HuH-7.5 (cell line): ENCODE data around the gene EHD4.

Experiments
- DNase-seq: peaks from one replicate; pipeline ENCODE4 v3.0.0; 2011; ENCODE audit warnings: low spot score

Gene EHD4

DNA sequence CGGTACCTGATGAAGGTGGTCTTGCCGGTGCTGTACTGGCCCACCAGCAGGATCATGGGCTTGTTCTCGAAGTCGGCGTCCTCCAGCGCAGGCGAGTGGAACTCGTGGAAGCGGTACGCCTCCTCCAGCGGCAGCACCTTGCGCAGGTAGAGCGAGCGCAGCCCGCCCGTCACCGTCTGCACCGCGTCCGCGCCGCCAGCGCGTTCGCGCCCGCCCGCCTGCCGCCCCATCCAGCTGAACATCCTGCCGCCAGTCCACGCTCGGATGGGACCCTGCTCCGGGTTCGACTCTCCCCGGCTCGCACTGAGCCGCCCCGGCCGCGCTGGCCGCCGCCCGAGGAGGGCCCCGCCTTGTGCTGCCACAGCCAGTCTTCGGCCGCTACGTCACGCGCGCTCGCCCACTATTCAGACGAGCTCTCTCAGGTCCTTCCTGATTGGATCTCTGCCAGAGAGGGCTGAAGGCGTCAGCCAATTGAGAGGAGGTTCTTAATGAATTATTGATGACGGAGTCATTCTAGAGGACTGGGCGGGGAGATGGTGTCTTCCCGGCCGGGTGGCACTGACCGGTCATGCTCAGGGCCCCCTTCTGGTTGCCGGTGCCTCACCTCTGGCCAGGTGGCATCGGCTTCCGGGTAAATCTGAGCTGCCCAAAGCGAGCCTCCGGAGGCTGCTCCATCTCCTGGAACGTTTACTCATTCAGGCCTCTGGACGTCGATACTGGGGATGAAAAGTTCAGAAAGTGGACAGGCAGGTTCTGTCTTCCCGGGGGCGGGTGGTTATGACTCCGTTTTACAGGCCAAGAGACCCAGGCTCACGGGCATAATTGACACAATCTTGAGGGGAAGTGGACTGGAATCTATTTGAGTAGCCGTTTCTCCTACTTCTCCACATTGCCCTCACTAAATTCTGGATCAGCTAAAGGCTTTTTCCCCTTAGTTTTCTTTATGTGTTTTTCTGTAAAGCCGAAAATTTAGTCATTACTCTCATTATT, at the start of gene EHD4:
Gene EHD4 (minus strand): TSS at position 305 of the 990 bp plus-strand sequence. CDS start 63 bp downstream, at position 242.
- peak; percentile 93 for DNase-seq

DNA sequence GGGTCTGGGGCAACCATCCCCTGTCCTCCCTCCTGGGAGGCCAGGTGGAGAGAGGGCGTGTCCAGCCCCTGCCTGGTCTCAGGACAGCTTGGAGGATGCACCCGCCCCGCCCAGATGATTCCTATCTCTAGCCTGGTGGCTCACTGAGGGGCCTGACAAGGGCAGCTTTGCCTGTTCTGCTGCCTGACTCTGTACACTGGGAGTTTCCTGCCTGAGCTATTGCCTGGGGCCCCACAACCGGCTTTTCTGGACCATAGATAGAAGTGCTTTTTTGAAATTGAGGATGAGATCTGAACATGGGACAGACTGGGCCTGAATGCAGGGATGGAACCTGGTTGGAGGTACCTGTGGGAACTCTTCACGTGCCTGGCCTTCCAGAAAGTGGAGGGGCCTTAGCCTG, 49.2 kb upstream of the EHD4 start:
- no peak for DNase-seq

DNA sequence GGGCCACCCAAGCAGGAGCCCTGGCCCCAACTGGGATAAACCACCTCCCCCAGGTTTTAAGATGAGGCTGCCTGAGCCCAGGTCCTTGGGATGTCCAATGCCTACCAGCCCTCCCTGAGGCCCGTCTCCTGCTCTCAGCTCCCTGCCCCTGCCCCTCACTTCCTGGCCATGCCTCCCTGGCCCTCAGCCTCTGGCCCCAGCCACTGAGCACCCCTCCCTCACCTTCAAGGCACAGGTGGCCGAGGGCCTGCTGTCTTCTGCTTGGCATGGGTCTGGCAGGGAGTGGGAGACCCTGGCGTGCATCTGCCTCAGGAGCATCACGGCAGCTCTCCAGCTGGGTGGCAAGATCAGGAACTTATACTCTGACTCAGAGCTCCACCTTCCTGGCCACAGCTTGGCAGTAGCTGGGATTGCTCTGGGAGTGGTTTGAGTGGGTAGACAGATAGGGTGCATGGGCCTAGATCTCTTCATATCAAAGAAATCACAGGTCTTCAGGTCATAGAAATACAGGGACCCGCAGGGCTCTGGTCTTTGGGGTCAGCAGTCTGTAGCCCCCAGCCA, 48.4 kb upstream of the EHD4 start, which contains the start of gene PLA2G4E:
Gene PLA2G4E (minus strand): TSS at position 330 of the 561 bp plus-strand sequence. CDS start 12 bp downstream, at position 318.
- DNase-seq, result no peak

DNA sequence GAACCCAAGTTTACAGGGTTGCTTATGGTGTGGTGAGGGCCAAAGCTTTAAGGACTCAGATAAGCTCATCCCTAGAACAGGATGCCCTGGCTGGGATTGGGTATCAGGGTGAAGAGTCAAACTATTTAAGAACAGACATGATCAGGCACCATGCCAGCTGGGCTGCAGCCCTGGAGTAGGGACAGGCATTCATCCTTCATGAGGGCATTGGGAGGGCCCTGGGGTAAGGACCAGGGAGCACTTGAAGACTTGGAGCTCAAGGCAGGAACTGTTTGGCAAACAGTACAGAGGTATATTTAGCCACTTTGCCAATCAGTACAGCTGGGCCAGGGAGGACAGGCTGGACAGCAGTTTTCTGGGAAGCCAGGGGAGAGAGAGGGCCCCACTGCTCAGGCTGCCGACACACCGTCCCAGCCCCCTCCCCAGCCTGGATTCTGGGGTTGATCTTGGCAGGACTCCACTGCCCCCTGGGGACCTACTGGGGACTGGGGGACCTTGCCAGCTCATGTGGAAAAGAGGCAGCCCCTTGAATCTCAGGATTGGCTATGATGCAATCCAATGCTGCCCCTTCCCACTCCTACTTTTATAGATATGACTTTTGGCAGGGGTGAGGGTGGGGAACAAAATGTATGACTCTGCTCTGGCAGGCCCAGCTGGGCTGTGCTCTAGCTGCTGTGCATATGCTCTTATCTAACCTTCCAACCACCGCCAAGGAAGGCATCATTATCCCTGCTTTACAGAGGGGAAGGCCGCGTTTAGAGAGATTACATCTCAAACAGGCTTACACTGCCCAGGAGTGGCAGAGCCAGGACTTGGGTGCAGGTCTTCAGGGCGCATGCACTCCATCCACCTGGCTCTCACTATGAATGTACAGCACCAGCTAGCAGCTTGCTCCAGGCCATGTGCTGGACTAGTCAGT, 46.2 kb upstream of the EHD4 start:
- no peak for DNase-seq

DNA sequence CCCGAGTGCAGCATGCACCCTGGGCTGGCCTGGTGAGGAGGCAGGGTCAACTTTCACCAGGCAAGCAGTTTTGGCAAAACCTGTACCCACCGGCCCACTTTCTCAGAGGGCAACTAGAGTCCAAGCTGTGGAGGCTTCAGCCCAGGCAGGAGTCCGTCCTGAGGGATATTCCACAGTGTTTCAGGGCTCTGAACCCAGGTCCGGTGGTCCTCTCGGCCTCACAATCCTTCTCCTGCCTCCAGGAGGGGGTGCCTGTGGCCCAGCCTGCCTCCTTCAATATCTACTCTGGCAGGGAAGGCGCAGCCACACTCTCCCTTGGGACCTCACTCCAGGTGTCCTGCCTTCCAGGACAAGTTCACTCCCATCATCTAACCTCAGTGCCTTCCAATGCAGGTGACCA, 44.6 kb upstream of the EHD4 start:
- no peak for DNase-seq

DNA sequence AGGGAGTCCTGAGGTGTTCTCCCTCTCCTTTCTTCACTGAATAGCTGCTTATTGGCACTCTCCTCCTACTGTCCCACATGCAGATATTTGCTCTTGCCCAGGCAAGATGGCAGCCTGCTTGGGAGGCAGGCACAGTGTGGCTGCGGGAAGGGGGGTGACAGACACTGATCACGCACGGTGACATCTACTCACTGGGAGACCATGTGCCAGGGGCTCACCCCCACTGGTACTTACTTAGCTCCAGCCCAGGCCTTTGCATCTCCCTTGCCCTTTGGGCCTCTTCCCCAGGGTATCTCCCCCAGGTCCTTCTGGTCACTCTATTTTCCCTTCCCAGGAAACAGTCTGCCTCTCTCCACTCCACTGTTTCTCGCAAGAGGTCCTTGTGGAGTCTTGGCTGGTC, 42.0 kb upstream of the EHD4 start:
- no peak for DNase-seq

DNA sequence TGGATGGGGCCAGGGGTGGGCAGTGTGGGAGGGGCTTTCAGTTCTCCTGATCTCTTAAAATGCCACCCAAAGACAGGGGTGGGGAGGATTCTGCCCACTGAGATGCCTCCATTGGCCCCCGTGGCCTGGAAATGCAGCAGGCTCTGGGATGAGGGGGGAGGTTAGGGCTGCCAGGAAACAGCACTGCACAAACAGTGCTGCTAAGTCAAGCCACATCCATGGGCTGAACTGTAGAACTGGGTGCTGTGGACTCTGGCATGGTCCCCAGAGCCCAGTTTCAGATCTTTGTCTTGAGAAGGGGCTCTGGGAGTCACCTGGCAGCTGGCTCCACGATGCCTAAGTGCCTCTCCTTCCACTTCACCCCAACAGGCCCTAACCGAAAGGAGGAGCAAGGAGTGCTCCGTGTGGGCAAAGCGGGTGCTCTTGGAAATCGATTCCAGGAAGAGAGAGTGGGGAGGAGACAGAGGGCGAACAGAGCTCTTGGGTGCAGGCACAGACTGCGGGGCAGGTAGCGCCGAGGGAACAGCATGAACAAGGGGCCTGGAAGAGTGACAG, 40.6 kb upstream of the EHD4 start:
- DNase-seq, result no peak

DNA sequence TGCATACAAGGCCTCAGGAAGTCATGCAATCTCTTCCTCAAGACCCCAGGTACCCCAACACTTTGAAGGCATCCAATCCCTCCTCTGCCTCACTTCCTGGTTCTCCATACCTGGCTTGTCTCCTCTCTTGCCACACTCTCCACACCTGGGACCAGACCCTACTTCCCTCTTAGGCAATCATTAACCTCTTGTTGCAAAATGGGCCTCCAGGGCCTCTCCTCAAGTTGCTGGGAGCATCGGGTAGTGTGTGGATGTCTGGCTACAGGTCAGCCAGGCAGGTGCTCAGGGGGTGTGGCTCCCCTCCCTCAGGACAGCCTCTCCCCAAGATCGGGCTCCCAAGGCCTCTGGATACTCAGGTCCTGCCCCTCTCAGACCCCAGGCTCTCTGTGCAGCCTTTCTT, 39.9 kb upstream of the EHD4 start:
- peak; percentile 41 for DNase-seq

DNA sequence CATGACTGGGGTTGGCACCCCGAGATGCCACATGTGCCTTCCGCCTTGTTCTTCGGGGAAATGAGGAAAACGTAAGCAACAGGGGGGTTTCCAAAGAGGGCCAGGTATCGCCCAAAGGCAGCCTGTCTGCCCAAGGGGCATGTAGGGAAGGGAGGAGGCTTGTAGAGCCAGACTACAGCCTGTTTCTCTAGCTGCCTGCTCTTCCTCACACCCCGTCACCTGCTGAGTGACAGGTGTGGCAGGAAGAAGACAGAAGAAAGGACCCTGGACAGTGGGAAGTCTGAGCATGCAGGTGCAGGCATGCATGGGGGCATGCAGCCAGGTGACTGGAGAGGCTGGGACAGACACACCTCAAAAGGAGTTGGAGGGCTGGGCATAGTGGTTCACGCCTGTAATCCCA, 38.7 kb upstream of the EHD4 start:
- DNase-seq, result no peak

DNA sequence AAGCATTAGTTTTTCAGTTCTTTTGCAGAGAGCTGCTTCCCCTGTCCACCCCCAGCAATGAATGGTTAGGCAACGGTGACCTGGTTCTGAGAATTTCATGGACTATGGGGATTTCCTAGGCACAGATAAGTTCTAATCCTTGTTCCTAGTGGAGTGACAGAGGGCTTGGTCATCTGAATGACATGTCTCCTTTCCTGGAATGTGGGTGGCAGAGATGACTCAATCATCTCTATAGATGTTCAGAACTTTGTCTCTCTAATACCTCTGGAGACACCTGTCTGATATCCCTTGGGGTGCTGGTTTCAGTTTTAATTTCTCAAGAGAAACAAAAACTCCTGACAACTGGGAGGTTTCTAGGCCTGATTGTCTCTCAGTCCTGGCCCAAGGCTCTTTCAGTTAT, 38.1 kb upstream of the EHD4 start:
- no peak for DNase-seq

DNA sequence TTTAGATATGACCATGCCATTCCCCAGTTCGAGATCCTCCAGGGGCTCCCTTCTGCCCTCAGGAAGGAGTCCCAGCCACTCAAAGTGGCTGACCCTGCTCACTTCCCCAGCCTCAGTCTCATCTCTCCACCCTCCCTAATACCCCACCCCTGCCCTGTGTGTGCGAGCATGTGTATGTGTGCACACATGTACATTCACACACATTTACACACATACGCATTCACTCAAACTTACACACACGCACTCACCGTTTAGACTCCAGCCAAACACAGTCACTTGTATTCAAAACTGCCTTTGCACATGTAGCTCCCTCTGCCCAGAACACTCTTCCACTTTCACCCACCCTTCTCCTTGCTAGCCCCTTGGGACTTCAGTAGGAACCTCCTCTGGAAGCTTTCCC, 37.1 kb upstream of the EHD4 start:
- no peak for DNase-seq

DNA sequence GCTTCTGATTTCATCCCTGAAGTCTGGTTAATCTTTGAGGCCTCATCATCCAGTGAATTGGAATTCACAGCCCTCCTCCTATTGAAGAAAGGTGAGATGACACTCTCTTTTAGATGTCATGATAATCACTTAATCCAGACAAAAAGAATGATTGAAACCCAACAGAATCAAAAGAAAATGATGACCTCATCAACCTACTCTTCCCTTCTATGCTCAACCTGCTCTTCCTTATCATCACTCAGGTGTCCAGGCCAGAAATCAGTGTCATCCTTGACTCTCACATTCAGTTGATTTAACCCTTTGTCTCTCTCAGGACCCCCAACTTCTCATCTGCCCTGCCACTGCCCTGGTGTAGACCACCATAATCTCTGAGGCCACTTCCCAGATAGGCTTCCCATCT, 36.7 kb upstream of the EHD4 start:
- no peak for DNase-seq

DNA sequence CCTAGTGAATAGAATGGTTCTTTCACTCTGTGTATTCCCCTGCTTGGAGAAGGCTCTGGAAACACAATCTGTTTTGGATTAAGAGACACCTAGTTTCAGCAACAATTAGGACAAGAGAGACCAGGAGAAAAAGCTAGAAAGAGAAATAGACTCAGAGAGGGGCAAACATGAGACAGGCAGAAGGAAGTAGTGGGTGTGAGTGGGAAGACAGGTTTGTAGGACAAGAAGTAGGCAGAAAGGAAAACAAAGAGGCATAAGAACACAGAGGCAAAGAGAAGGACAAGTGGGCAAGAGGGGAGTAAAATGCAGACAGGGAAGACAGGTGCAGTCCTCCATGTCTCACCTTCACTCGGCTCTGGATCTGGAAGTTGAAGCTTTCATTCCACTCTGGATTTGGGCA, 35.0 kb upstream of the EHD4 start:
- DNase-seq, result no peak

DNA sequence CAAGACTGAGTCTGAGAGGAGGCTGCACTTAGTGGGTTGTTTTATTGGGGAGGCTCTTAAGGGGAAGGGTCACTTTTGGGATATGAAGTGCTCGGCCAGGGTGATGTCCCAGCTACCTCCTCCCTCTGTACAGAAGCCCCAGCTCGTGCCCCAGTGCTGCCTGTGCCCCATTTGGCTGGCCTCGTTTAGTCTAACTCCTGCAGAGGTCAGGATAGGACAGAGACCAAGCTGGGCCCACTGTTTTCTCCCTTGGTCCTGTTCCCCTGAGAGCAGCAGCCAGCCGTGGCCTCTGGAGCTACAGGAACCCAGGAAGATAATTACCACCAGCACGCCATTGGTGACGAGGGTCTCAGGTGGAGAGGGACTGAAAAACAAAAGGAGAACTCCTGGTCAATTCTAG, 30.0 kb upstream of the EHD4 start:
- DNase-seq, result no peak

DNA sequence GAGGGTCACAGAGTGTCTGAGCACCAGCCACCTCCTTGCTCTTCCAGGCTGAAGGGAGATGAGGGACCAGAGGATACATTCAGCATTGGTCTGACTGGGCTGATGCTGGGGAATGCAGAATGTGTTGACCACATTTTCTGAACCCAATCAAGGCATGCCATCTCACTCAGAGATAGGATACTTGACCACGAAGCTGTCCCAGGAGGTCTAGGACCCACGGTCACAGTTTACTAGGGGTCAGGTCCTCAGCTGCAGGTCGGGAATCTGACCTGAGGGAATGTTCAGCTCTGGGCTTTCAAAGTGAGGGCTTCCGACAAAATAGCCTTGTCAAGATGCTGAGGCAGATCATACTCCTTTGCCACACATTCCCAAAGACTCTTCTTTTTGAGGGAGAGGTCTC, 28.9 kb upstream of the EHD4 start:
- no peak for DNase-seq

DNA sequence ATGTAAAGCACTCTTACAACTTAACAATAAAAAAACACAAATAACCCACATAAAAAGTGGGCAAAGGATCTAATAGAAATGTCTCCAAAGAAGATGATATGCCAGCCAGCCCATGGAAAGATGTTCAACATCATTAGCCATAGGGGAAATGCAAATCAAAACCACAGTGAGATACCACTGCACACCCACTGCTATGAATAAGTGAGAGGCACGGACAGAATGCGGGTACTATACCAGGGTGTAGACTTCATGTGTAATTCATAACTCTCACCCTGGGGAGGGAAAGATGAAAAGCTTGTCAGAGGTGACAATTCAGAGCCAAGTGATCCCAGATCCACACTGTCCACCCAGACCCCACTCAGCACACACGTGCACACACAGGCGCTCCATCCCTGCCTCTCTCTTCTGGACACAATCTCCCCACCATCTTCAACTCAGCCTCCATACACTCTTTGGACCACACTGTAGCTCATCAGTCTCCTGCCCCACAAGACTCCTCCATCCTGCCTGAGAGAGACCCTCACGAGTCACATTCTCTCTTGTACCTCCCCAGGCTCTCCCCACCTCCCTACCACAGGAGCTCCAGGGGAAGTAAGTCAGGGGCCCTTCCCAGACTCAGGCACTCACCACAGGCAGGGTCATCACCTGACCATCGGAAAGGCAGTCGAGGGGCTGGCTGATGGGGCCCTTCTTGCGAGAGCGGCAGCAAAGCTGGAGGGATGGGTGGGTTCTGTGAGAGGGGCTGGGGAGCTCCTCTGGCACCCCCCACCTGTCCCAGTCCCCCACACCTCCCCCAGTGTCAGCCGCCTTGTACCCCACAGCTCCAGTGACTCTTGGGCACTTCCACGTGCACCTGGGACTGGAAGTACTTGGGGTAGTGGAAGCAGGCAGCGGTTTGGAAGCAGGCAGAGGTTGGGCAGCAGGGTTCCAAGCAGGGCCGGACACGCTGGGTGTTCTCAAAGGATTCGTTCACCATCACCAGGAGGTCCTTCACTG, 27.2 kb upstream of the EHD4 start:
- no peak for DNase-seq

DNA sequence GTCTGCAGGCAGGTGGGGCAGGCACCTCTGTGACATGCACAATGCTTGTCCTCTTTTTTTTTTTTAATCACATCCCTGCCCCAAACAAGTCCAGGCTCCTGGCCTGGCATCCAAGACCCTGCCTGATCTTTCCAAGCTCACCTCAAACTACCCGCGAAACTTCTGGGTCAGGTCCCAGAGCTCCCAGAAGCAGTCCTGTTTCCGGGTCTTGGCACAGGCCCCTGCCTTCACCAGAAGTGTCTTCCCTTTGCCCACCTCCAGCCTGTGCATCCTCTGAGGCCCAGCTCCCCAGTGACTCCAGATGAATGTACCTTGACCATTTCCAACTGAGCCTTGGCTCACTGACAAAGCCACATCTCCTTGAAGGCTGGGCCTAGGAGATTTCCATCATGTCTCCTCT, 25.5 kb upstream of the EHD4 start:
- DNase-seq, result no peak

DNA sequence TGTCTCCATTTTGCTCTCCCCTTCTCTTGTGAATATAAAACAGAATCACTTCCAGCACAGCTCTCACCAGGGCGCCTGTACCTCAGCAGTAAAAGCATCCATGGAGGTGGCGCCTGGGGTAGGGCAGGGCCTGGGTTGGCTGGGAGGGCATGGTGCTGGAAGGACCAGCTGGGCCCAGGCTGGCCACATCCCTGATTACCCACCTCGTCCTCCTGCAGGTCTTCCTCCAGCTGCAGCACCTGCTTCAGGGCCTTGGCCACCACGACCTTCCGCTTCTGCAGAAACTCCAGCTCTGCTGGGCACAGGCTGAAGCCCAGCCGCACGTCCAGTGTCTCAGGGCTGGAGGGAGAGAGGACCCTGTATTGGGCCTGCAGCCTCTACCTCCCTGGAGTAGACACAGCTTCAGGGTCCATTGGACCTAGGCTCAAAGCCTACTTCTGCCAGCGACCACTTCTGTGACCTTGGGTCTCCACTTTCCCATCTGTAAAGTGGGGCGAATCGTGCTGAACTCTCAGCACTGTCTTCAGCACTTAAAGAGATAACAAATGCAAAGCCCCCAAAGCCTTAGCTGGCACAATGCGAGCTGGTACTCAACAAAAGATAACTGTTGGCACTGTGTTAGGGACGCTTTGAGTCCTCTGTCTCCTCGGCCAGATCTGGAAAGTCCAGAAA, 24.7 kb upstream of the EHD4 start:
- DNase-seq, result no peak

DNA sequence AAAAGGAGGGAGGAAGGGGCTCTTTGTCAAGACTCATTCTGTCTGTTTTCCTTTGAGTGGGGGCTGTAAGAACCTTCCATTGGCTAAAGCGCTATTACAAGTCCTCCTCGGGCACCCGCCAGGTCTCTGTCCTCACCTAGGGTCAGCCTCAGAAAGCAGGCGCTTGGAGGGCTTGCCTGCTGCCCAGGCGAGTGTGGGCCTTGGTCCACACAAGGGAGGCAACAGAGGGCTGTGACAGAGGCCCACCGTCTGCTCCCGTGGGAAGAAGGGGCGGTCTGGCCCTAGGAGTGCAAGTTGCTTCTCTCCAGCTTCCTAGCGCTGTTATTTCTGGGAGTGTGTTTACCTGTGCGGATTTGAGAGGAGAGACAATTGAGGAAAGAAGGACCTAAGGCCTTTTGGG, 24.0 kb upstream of the EHD4 start:
- no peak for DNase-seq

DNA sequence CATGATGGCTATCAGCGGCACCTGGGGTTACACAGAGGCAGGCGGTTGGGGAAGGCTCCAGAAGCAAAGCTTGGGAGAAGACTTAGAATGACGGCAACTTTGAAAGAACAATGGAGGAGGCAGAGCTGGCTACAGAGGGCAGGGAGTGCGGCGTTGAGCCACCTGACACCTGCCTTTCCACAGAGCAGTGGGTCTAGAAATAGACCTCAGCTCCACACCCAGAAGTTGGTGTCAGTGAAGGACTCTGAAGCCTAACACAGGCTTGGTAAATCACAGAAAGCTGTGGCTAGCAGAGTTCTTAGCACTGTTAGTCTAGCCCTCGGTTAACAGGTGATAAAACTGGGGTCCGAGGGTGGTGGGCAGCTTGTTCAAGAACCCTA, 23.1 kb upstream of the EHD4 start:
- DNase-seq, result no peak
